GM12878 (cell line): ENCODE data around the gene TMEM33. TPM values are rescaled to one million over a fixed set of nuclear protein-coding genes. Genes with fewer than 3 reads are reported as not detected.

Experiments used
- ATAC-seq: fragments of 200-7000 bp; cut with Tn5 transposase; 3 replicates; pipeline ENCODE4 v1.9.1; 2020; ENCODE audit warnings: mild to moderate bottlenecking, moderate library complexity
- BruUV-seq: library from RNA; stranded (reverse); fragments of 400-500 nt; replicated peaks from 2 replicates; lab custom pipeline; 2021; lab: Mats Ljungman, UMichigan
- CTCF ChIA-PET: fragments of 300-600 bp; sonication (Branson Sonifier 250); formaldehyde crosslinking; extraction: SDS; loops from one replicate; lab custom pipeline; 2021; ENCODE audit warnings: inconsistent platforms; lab: Yijun Ruan, JAX
- POLR2A ChIA-PET: fragments of 350-600 bp; formaldehyde crosslinking; extraction: SDS; loops from one replicate; lab custom pipeline; 2021; ENCODE audit warnings: inconsistent platforms; lab: Charles Lee
- RAD21 ChIA-PET: fragments of 300-600 bp; sonication (Branson Sonifier 250); formaldehyde crosslinking; loops from one replicate; lab custom pipeline; 2023; ENCODE audit warnings: antibody characterized with exemption; ENCODE audit not compliant: unreplicated experiment; lab: Charles Lee
- SMC1A ChIA-PET: fragments of 300-600 bp; sonication (Branson Sonifier 250); formaldehyde crosslinking; loops from one replicate; lab custom pipeline; 2023; ENCODE audit not compliant: unreplicated experiment, uncharacterized antibody; lab: Charles Lee
- DNase-seq: peaks from one replicate; pipeline ENCODE4 v3.0.0-alpha.2; 2011; ENCODE audit warnings: low read depth, low spot score
- FAIRE-seq: peaks from 3 replicates; lab custom pipeline; 2011; peaks lifted over from hg19 to GRCh38; lab: Jason Lieb, UNC
- H2AFZ ChIP-seq: 2 replicates; pipeline ENCODE4 v1.6.0; 2011; ENCODE audit warnings: low read depth, low read length, control low read depth; ENCODE audit not compliant: control insufficient read depth
- H3K27ac ChIP-seq: 2 replicates; pipeline ENCODE4 v1.5.1; 2011; ENCODE audit warnings: control low read depth; ENCODE audit not compliant: control insufficient read depth, insufficient read depth
- H3K27me3 ChIP-seq, 2 experiments: replicated peaks in 1 of 2; 2 replicates each; pipeline versions ENCODE4 v1.6.0 to v1.6.1; 2011; ENCODE audit warnings: low read length in 1 of 2; ENCODE audit not compliant: control insufficient read depth in 2 of 2, insufficient read depth in 2 of 2
- H3K36me3 ChIP-seq, 2 experiments: 2 replicates each; pipeline ENCODE4 v1.5.1; 2011; ENCODE audit warnings: low read length in 1 of 2; ENCODE audit not compliant: control insufficient read depth in 2 of 2, insufficient read depth in 2 of 2
- H3K4me1 ChIP-seq: 2 replicates; pipeline ENCODE4 v1.6.1; 2011; ENCODE audit warnings: mild to moderate bottlenecking, low read length, moderate library complexity, mixed read lengths; ENCODE audit not compliant: control insufficient read depth, insufficient read depth
- H3K4me2 ChIP-seq: 2 replicates; pipeline ENCODE4 v1.6.0; 2011; ENCODE audit warnings: control low read depth; ENCODE audit not compliant: control insufficient read depth, insufficient read depth
- H3K4me3 ChIP-seq: fragments of 200-600 bp; sonication (generic); 2 replicates; pipeline ENCODE4 v1.5.1; 2016
- H3K79me2 ChIP-seq: 2 replicates; pipeline ENCODE4 v1.6.0; 2011; ENCODE audit warnings: low read length; ENCODE audit not compliant: control insufficient read depth, insufficient read depth
- H3K9ac ChIP-seq: 2 replicates; pipeline ENCODE4 v1.8.0; 2011; ENCODE audit warnings: low read length, control low read depth, mixed read lengths; ENCODE audit not compliant: control insufficient read depth, insufficient read depth
- H3K9me3 ChIP-seq: replicated peaks from 3 replicates; pipeline ENCODE4 v1.5.1; 2011; ENCODE audit warnings: mild to moderate bottlenecking, low read length; ENCODE audit not compliant: control insufficient read depth, insufficient read depth
- H4K20me1 ChIP-seq: 2 replicates; pipeline ENCODE4 v1.6.0; 2011; ENCODE audit not compliant: control insufficient read depth, insufficient read depth
- ASH2L ChIP-seq: fragments of 300-600, 200-600 bp; sonication (generic); IDR thresholded peaks from 2 replicates; pipeline ENCODE4 v1.6.1; 2017; ENCODE audit warnings: low read depth, mild to moderate bottlenecking, borderline replicate concordance
- EP300 ChIP-seq, 2 experiments: fragments of 150-350 bp in 1 of 2; IDR thresholded peaks; 2 replicates each; pipeline ENCODE4 v1.6.1; 2011 to 2012; ENCODE audit warnings: low read depth in 2 of 2, low read length in 2 of 2, borderline replicate concordance in 1 of 2, improper control_type of control experiment in 1 of 2, inconsistent platforms in 1 of 2; ENCODE audit not compliant: control insufficient read depth in 1 of 2
- MYC ChIP-seq: IDR thresholded peaks from 2 replicates; pipeline ENCODE4 v1.6.1; 2011; ENCODE audit warnings: mild to moderate bottlenecking, low read length, moderate library complexity, inconsistent platforms; ENCODE audit not compliant: insufficient read depth, insufficient replicate concordance, insufficient read length, severe bottlenecking
- NRF1 ChIP-seq: conservative IDR thresholded peaks from 2 replicates; pipeline ENCODE4 v1.6.1; 2011; ENCODE audit warnings: mild to moderate bottlenecking, low read depth, low read length, improper control_type of control experiment
- PAX5 ChIP-seq: IDR thresholded peaks from 2 replicates; pipeline ENCODE4 v1.6.1; 2011; ENCODE audit warnings: low read depth, low read length, borderline replicate concordance
- POLR2AphosphoS2 ChIP-seq: IDR thresholded peaks from 2 replicates; pipeline ENCODE4 v1.6.1; 2011; ENCODE audit warnings: low read depth, mild to moderate bottlenecking, low read length, improper control_type of control experiment, moderate library complexity
- SP1 ChIP-seq: IDR thresholded peaks from one replicate; pipeline ENCODE4 v1.6.1; 2011; ENCODE audit warnings: low read depth, low read length
- WGBS: methylation state at CpG from one replicate; pipeline ENCODE4 v1.1.6; 2016; ENCODE audit warnings: low lambda C conversion rate; ENCODE audit not compliant: insufficient replicate concordance, insufficient coverage; ENCODE audit errors: missing lambda C conversion rate; 5-methylcytosine and 5-hydroxymethylcytosine counted together
- in situ Hi-C: fragments of 300-500 bp; cut with MboI; formaldehyde crosslinking; loops from 9 replicates; pipeline ENCODE4 v1.14.3; 2018; ENCODE audit warnings: mixed read lengths
- intact Hi-C: fragments of 100-400 bp; cut with micrococcal nuclease; formaldehyde crosslinking; loops from one replicate; pipeline ENCODE4 v1.14.2; 2022; ENCODE audit not compliant: unreplicated experiment
- polyA plus RNA-seq, 11 experiments: library from polyadenylated mRNA; depleted of rRNA in 4 of 11; unstranded in 6 of 11; stranded (reverse) in 5 of 11; fragments of >200 nt; fragmentation: Nextera tagmentation in 4 of 11; fragmentation: Illumina TruSeq in 1 of 11; extraction: Ambion mirVana in 4 of 11; extraction: Trizol in 1 of 11; gene quantifications; 1 replicate in 1 of 11; 2 replicates in 10 of 11; pipeline versions ENCODE4 v1.2.1 to v1.2.3, GENCODE V29; 2011 to 2016; ENCODE audit warnings: inconsistent platforms in 2 of 11, missing spikeins in 2 of 11, low read depth in 1 of 11
- total RNA-seq, 4 experiments: library from RNA; depleted of rRNA in 3 of 4; stranded (reverse); fragments of >200 nt in 3 of 4; fragmentation: Illumina TruSeq in 1 of 4; extraction: Trizol in 1 of 4; gene quantifications; 2 replicates each; pipeline versions ENCODE4 v1.2.1 to v1.2.3, GENCODE V29; 2013 to 2021
- TF ChIP-seq, protein P1 (sequence below): fragments of 450-650 bp; IDR thresholded peaks from 2 replicates; pipeline ENCODE4 v1.6.1; 2017; ENCODE audit warnings: mild to moderate bottlenecking, moderate library complexity
- TF ChIP-seq, protein P2 (sequence below): IDR thresholded peaks from 2 replicates; pipeline ENCODE4 v1.6.1; 2012; ENCODE audit warnings: mild to moderate bottlenecking, low read depth, low read length

TMEM33 gene
- total and polyA plus RNA-seq, 10 of the 15 experiments (the other 5 are each of a cell fraction or from before 2014, with no cell fraction given), result 7.9 to 60.2 (median 33.4) TPM

DNA sequence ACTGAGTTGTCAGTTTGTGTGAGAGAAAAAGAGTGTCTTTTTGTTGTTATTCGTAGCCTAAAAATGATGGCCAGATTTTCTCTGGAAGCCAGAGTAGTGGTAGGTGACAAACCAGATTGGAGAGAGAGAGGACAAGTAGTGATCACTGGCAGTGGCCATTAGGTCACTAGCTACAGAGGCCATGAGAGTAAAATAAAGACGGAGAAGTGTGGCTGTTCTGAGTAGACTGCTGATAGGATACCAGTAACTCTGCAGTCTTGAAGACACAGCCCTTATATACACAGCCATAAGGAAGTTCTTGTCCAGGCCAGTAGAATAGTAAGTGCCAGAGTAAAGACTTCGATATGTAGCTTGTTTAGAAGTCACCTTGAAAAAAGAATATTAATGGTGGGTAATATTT is 62.8 kb downstream of the TMEM33 start:
- Histone ChIP-seq H3K9ac (no peak overlapping the region), H3K4me2 (no peak overlapping the region), H3K4me1 (no peaks in the 10 kb centered on the region; the same call in 1 of the 2 replicates), H2AFZ (no peak overlapping the region), H4K20me1 (no peaks in the 10 kb centered on the region), H3K27ac (no peak overlapping the region), H3K4me3 (no peak overlapping the region), H3K9me3 (no peaks in the 10 kb centered on the region; the same call in 2 of the 3 replicates), H3K36me3 (no peaks in the 10 kb centered on the region; a peak in 1 of 4 replicates), H3K27me3 (no peaks in the 10 kb centered on the region), H3K79me2 (peaks cover 5% of the 10 kb centered on the region)
- no peak for DNase-seq
- intact Hi-C loops, result no loop called here
- FAIRE-seq, result no peak
- TF ChIP-seq MYC (no peak), EP300 (IDR thresholded peaks at IDR 0.05; ENCODE audit: borderline replicate concordance in 1 of 2, control insufficient read depth in 1 of 2, low read depth in 2 of 2, low read length in 2 of 2) (no peak), POLR2AphosphoS2 (no peak), NRF1 (no peak), PAX5 (no peak), SP1 (no peak), ASH2L (no peak)
- TF ChIP-seq, protein P1, sequence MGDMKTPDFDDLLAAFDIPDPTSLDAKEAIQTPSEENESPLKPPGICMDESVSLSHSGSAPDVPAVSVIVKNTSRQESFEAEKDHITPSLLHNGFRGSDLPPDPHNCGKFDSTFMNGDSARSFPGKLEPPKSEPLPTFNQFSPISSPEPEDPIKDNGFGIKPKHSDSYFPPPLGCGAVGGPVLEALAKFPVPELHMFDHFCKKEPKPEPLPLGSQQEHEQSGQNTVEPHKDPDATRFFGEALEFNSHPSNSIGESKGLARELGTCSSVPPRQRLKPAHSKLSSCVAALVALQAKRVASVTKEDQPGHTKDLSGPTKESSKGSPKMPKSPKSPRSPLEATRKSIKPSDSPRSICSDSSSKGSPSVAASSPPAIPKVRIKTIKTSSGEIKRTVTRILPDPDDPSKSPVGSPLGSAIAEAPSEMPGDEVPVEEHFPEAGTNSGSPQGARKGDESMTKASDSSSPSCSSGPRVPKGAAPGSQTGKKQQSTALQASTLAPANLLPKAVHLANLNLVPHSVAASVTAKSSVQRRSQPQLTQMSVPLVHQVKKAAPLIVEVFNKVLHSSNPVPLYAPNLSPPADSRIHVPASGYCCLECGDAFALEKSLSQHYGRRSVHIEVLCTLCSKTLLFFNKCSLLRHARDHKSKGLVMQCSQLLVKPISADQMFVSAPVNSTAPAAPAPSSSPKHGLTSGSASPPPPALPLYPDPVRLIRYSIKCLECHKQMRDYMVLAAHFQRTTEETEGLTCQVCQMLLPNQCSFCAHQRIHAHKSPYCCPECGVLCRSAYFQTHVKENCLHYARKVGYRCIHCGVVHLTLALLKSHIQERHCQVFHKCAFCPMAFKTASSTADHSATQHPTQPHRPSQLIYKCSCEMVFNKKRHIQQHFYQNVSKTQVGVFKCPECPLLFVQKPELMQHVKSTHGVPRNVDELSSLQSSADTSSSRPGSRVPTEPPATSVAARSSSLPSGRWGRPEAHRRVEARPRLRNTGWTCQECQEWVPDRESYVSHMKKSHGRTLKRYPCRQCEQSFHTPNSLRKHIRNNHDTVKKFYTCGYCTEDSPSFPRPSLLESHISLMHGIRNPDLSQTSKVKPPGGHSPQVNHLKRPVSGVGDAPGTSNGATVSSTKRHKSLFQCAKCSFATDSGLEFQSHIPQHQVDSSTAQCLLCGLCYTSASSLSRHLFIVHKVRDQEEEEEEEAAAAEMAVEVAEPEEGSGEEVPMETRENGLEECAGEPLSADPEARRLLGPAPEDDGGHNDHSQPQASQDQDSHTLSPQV, result no peak
- TF ChIP-seq, protein P2, sequence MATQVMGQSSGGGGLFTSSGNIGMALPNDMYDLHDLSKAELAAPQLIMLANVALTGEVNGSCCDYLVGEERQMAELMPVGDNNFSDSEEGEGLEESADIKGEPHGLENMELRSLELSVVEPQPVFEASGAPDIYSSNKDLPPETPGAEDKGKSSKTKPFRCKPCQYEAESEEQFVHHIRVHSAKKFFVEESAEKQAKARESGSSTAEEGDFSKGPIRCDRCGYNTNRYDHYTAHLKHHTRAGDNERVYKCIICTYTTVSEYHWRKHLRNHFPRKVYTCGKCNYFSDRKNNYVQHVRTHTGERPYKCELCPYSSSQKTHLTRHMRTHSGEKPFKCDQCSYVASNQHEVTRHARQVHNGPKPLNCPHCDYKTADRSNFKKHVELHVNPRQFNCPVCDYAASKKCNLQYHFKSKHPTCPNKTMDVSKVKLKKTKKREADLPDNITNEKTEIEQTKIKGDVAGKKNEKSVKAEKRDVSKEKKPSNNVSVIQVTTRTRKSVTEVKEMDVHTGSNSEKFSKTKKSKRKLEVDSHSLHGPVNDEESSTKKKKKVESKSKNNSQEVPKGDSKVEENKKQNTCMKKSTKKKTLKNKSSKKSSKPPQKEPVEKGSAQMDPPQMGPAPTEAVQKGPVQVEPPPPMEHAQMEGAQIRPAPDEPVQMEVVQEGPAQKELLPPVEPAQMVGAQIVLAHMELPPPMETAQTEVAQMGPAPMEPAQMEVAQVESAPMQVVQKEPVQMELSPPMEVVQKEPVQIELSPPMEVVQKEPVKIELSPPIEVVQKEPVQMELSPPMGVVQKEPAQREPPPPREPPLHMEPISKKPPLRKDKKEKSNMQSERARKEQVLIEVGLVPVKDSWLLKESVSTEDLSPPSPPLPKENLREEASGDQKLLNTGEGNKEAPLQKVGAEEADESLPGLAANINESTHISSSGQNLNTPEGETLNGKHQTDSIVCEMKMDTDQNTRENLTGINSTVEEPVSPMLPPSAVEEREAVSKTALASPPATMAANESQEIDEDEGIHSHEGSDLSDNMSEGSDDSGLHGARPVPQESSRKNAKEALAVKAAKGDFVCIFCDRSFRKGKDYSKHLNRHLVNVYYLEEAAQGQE, result no peak
- ChIA-PET POLR2A (no interaction called here), RAD21 (no interaction called here), CTCF (no interaction called here), SMC1A (no interaction called here)
- in situ Hi-C loops, result no loop called here
- ATAC-seq, result no peak
- no TSS peak for BruUV-seq
- 100% methylated on average over 3 of the region's 3 CpGs for WGBS
